ENCODE results near the gene CIPC.

The CIPC gene

GRCh38 chr14:77142005-77142800 lies 44.1 kb downstream of the CIPC start:
- Mint-ChIP-seq H3K36me3 (ENCODE audit: low read depth) (no peaks in the 10 kb centered on the region), H3K9me3 (no peaks in the 10 kb centered on the region), H3K4me3 (peak overlapping the region; percentile 82 to 84 (median 83)), H3K4me1 (peaks cover 12% of the 10 kb centered on the region), H3K27ac (no peak overlapping the region), H3K27me3 (ENCODE audit: low read depth) (peaks cover 93% of the 10 kb centered on the region)
- TF ChIP-seq CTCF (IDR thresholded peaks at IDR 0.05; ENCODE audit: unreplicated experiment in 3 of 3): no peak

GRCh38 chr14:77143071-77143470 lies 45.0 kb downstream of the CIPC start:
- no peak for TF ChIP-seq CTCF (IDR thresholded peaks at IDR 0.05; ENCODE audit: unreplicated experiment in 3 of 3)
- Mint-ChIP-seq H3K36me3 (ENCODE audit: low read depth) (no peaks in the 10 kb centered on the region), H3K27me3 (ENCODE audit: low read depth) (peaks cover 91% of the 10 kb centered on the region), H3K27ac (no peak overlapping the region), H3K4me3 (peak overlapping the region; percentile 5 to 38 (median 15)), H3K4me1 (peaks cover 12% of the 10 kb centered on the region), H3K9me3 (no peaks in the 10 kb centered on the region)

- Mint-ChIP-seq H3K4me3 (no peak overlapping the region), H3K27me3 (ENCODE audit: low read depth) (peaks cover 84% of the 10 kb centered on the region), H3K36me3 (ENCODE audit: low read depth) (no peaks in the 10 kb centered on the region), H3K27ac (no peak overlapping the region), H3K9me3 (no peaks in the 10 kb centered on the region), H3K4me1 (peaks cover 12% of the 10 kb centered on the region)
- no peak for TF ChIP-seq CTCF (IDR thresholded peaks at IDR 0.05; ENCODE audit: unreplicated experiment in 3 of 3)
Observed at GRCh38 chr14:77144412-77145115, 46.5 kb downstream of the CIPC start.

GRCh38 chr14:77145975-77146740 lies 48.1 kb downstream of the CIPC start:
- peaks cover 77% of the 10 kb centered on the region for H3K27me3 Mint-ChIP-seq (ENCODE audit: low read depth)
- H3K4me3 Mint-ChIP-seq: no peak overlapping the region
- no peaks in the 10 kb centered on the region for H3K36me3 Mint-ChIP-seq (ENCODE audit: low read depth)
- no peaks in the 10 kb centered on the region for H3K9me3 Mint-ChIP-seq
- no peak overlapping the region for H3K27ac Mint-ChIP-seq
- H3K4me1 Mint-ChIP-seq: peaks cover 6% of the 10 kb centered on the region
- no peak for TF ChIP-seq CTCF (IDR thresholded peaks at IDR 0.05; ENCODE audit: unreplicated experiment in 3 of 3)

GRCh38 chr14:77148510-77149231 lies 50.6 kb downstream of the CIPC start:
- TF ChIP-seq CTCF (IDR thresholded peaks at IDR 0.05; ENCODE audit: unreplicated experiment in 3 of 3): no peak
- H3K27ac Mint-ChIP-seq: no peak overlapping the region
- no peaks in the 10 kb centered on the region for H3K9me3 Mint-ChIP-seq
- H3K4me1 Mint-ChIP-seq: no peaks in the 10 kb centered on the region
- H3K4me3 Mint-ChIP-seq: no peak overlapping the region
- no peaks in the 10 kb centered on the region for H3K36me3 Mint-ChIP-seq (ENCODE audit: low read depth)
- H3K27me3 Mint-ChIP-seq (ENCODE audit: low read depth): peaks cover 67% of the 10 kb centered on the region
